K562 (cell line): ENCODE measurements around the gene ALOX12. TPM values are rescaled to one million over a fixed set of nuclear protein-coding genes. Genes with fewer than 3 reads are reported as not detected.

ENCODE experiments used
- ATAC-seq: fragments of 200-7000 bp; cut with Tn5 transposase; 3 replicates; pipeline ENCODE4 v1.9.1; 2020; ENCODE audit warnings: moderate library complexity
- BruUV-seq: library from RNA; stranded (reverse); fragments of 400-500 nt; replicated peaks from 2 replicates; lab custom pipeline; 2021; lab: Mats Ljungman, UMichigan
- CTCF ChIA-PET: fragments of 300-600 bp; formaldehyde crosslinking; extraction: SDS; loops from one replicate; lab custom pipeline; 2021; ENCODE audit warnings: low intra/inter-chr PET ratio; lab: Yijun Ruan, JAX
- POLR2A ChIA-PET: fragments of 300-600, 350-650 bp; sonication (Branson Sonifier 250); formaldehyde crosslinking; extraction: SDS; loops from one replicate; lab custom pipeline; 2021; ENCODE audit warnings: antibody characterized with exemption, inconsistent platforms; lab: Yijun Ruan, JAX
- DNase-seq, 4 experiments: peaks; one replicate each; pipeline versions ENCODE4 v3.0.0 to v3.0.0-alpha.2; 2011 to 2018; ENCODE audit warnings: low spot score in 3 of 4, mixed read lengths in 3 of 4; ENCODE audit errors: extremely low read depth in 1 of 4
- FAIRE-seq: peaks from 2 replicates; lab custom pipeline; 2011; peaks lifted over from hg19 to GRCh38; lab: Jason Lieb, UNC
- H2AFZ ChIP-seq: 2 replicates; pipeline ENCODE4 v1.6.0; 2011; ENCODE audit warnings: low read depth, low read length, control low read depth, inconsistent platforms
- H3K27ac ChIP-seq: fragments of 200-600 bp; 3 replicates; pipeline ENCODE4 v1.8.0; 2011; ENCODE audit warnings: low read depth, mild to moderate bottlenecking, control low read depth, inconsistent platforms, low read length, moderate library complexity, mixed read lengths; ENCODE audit errors: extremely low read depth
- H3K27me3 ChIP-seq, 2 experiments: fragments of 300-600 bp in 1 of 2; 2 replicates in 1 of 2; 3 replicates in 1 of 2; pipeline versions ENCODE4 v1.6.0 to v1.8.0; 2011; ENCODE audit warnings: inconsistent platforms in 2 of 2, low read length in 2 of 2, mild to moderate bottlenecking in 1 of 2, mixed read lengths in 1 of 2, moderate library complexity in 1 of 2; ENCODE audit not compliant: control insufficient read depth in 2 of 2, insufficient read depth in 2 of 2
- H3K36me3 ChIP-seq: fragments of 300-600 bp; 3 replicates; pipeline ENCODE4 v1.8.0; 2011; ENCODE audit warnings: mild to moderate bottlenecking, low read length, inconsistent platforms; ENCODE audit not compliant: control insufficient read depth, insufficient read depth
- H3K4me1 ChIP-seq, 2 experiments: fragments of 200-600 bp in 1 of 2; replicated peaks in 1 of 2; 2 replicates in 1 of 2; 3 replicates in 1 of 2; pipeline versions ENCODE4 v1.5.1 to v1.8.0; 2011; ENCODE audit warnings: inconsistent platforms in 2 of 2, low read length in 2 of 2, mild to moderate bottlenecking in 1 of 2, mixed read lengths in 1 of 2, moderate library complexity in 1 of 2; ENCODE audit not compliant: control insufficient read depth in 2 of 2, insufficient read depth in 2 of 2
- H3K4me2 ChIP-seq: 2 replicates; pipeline ENCODE4 v1.6.1; 2011; ENCODE audit warnings: low read length, control low read depth, inconsistent platforms, mixed read lengths; ENCODE audit not compliant: insufficient read depth
- H3K4me3 ChIP-seq: fragments of 200-600 bp; sonication (generic), shearing (Covaris generic); 2 replicates; pipeline ENCODE4 v1.5.1; 2016; ENCODE audit warnings: control low read depth, inconsistent platforms
- H3K79me2 ChIP-seq: fragments of 200-600 bp; 3 replicates; pipeline ENCODE4 v1.8.0; 2011; ENCODE audit warnings: low read length, inconsistent platforms; ENCODE audit not compliant: control insufficient read depth, insufficient read depth
- H3K9ac ChIP-seq, 2 experiments: 2 replicates each; pipeline versions ENCODE4 v1.6.0 to v1.6.1; 2011; ENCODE audit warnings: low read depth in 2 of 2, low read length in 2 of 2, control low read depth in 1 of 2, inconsistent platforms in 1 of 2, mild to moderate bottlenecking in 1 of 2, mixed read lengths in 1 of 2; ENCODE audit not compliant: insufficient read depth in 1 of 2
- H3K9me1 ChIP-seq: one replicate; pipeline ENCODE4 v1.6.0; 2011; ENCODE audit warnings: inconsistent platforms, mild to moderate bottlenecking, low read length, moderate library complexity; ENCODE audit not compliant: control insufficient read depth, insufficient read depth
- H3K9me3 ChIP-seq: replicated peaks from 2 replicates; pipeline ENCODE4 v1.5.1; 2011; ENCODE audit warnings: low read depth, low read length, inconsistent platforms; ENCODE audit not compliant: control insufficient read depth, insufficient read depth
- H4K20me1 ChIP-seq: replicated peaks from 2 replicates; pipeline ENCODE4 v1.6.1; 2011; ENCODE audit warnings: low read length, inconsistent platforms, mixed read lengths; ENCODE audit not compliant: control insufficient read depth, insufficient read depth
- CREM ChIP-seq: IDR thresholded peaks from 2 replicates; pipeline ENCODE4 v1.6.1; 2014; ENCODE audit warnings: antibody characterized with exemption, low read depth
- HDAC3 ChIP-seq: fragments of 450-650 bp; IDR thresholded peaks from 2 replicates; pipeline ENCODE4 v1.6.1; 2018; ENCODE audit warnings: borderline replicate concordance, mild to moderate bottlenecking, moderate library complexity; ENCODE audit not compliant: partially characterized antibody
- HDAC6 ChIP-seq: IDR thresholded peaks from 2 replicates; pipeline ENCODE4 v1.6.1; 2012; ENCODE audit warnings: low read depth, mild to moderate bottlenecking, control low read depth, inconsistent platforms, low read length, moderate library complexity
- NCOR1 ChIP-seq: fragments of 450-650 bp; IDR thresholded peaks from 2 replicates; pipeline ENCODE4 v1.6.1; 2016; ENCODE audit warnings: mild to moderate bottlenecking, moderate library complexity
- NFYB ChIP-seq: IDR thresholded peaks from 2 replicates; pipeline ENCODE4 v1.6.1; 2011; ENCODE audit warnings: mild to moderate bottlenecking, moderate library complexity; ENCODE audit not compliant: insufficient read length; ENCODE audit errors: extremely low read depth
- RBM17 ChIP-seq: fragments of 200-400 bp; formaldehyde crosslinking; IDR thresholded peaks from 2 replicates; pipeline ENCODE4 v1.6.1; 2017; ENCODE audit warnings: low read depth, mild to moderate bottlenecking, low read length, borderline replicate concordance
- RUNX1 ChIP-seq: sonication (generic); IDR thresholded peaks from 2 replicates; pipeline ENCODE4 v1.6.1; 2016; ENCODE audit warnings: antibody characterized with exemption, low read depth
- TEAD2 ChIP-seq: fragments of 450-650 bp; IDR thresholded peaks from 2 replicates; pipeline ENCODE4 v1.6.1; 2016; ENCODE audit warnings: missing genetic modification characterization, control low read depth, missing compliant biosample characterization
- TRIM28 ChIP-seq: fragments of 450-650 bp; IDR thresholded peaks from 2 replicates; pipeline ENCODE4 v1.6.1; 2017
- ZNF133 ChIP-seq: fragments of 250-450 bp; sonication (Bioruptor Pico); IDR thresholded peaks from 2 replicates; pipeline ENCODE4 v1.4.0; 2020; ENCODE audit warnings: mild to moderate bottlenecking
- ZNF311 ChIP-seq: fragments of 250-450 bp; sonication (Bioruptor Pico); IDR thresholded peaks from 2 replicates; pipeline ENCODE4 v1.4.0; 2020; ENCODE audit warnings: mild to moderate bottlenecking, moderate library complexity
- ZNF764 ChIP-seq: fragments of 250-450 bp; sonication (Bioruptor Pico); IDR thresholded peaks from 2 replicates; pipeline ENCODE4 v1.4.0; 2020; ENCODE audit warnings: low read depth, mild to moderate bottlenecking, moderate library complexity
- ZNF79 ChIP-seq: fragments of 250-450 bp; sonication (Bioruptor Pico); IDR thresholded peaks from 2 replicates; pipeline ENCODE4 v1.4.0; 2020; ENCODE audit warnings: low read depth, mild to moderate bottlenecking, moderate library complexity
- WGBS: fragments of 100-300 bp; shearing (Covaris generic); methylation state at CpG from one replicate; pipeline ENCODE4 v1.1.6; 2016; ENCODE audit warnings: low coverage, mixed read lengths; ENCODE audit not compliant: insufficient coverage; ENCODE audit errors: missing lambda C conversion rate; 5-methylcytosine and 5-hydroxymethylcytosine counted together
- in situ Hi-C: fragments of 300-500 bp; cut with MboI; formaldehyde crosslinking; loops from 4 replicates; pipeline ENCODE4 v1.15.0; 2018; ENCODE audit warnings: inconsistent platforms, mixed read lengths
- intact Hi-C: fragments of 100-400 bp; cut with micrococcal nuclease; formaldehyde crosslinking; loops from 2 replicates; pipeline ENCODE4 v1.14.2; 2022
- polyA plus RNA-seq, 8 experiments: library from polyadenylated mRNA; depleted of rRNA in 4 of 8; stranded (reverse) in 5 of 8; unstranded in 3 of 8; fragments of >200 nt; fragmentation: Nextera tagmentation in 2 of 8; fragmentation: Illumina TruSeq in 1 of 8; extraction: Ambion mirVana in 2 of 8; extraction: Trizol in 1 of 8; gene quantifications; 2 replicates each; pipeline versions ENCODE4 v1.2.1 to v1.2.3, GENCODE V29; 2011 to 2014; ENCODE audit warnings: inconsistent platforms in 1 of 8, missing spikeins in 1 of 8
- total RNA-seq, 7 experiments: library from RNA; depleted of rRNA in 6 of 7; stranded (reverse); fragments of >200 nt in 6 of 7; fragmentation: Illumina TruSeq in 2 of 7; extraction: Trizol in 2 of 7; gene quantifications; 2 replicates each; pipeline versions ENCODE4 v1.2.1 to v1.2.3, GENCODE V29; 2011 to 2021; ENCODE audit warnings: low replicate concordance in 1 of 7
- TF ChIP-seq, protein P1 (sequence below), 2 experiments: fragments of 250-450 bp in 1 of 2; fragments of 450-650 bp in 1 of 2; sonication (Bioruptor Pico) in 1 of 2; IDR thresholded peaks; 2 replicates each; pipeline versions ENCODE4 v1.6.1 to v1.8.0; 2016 to 2021; ENCODE audit warnings: mild to moderate bottlenecking in 2 of 2, moderate library complexity in 2 of 2, missing compliant biosample characterization in 1 of 2, missing genetic modification characterization in 1 of 2
- TF ChIP-seq, protein P2 (sequence below): fragments of 250-450 bp; sonication (Bioruptor Pico); IDR thresholded peaks from 2 replicates; pipeline ENCODE4 v1.8.0; 2022; ENCODE audit warnings: moderate library complexity, mild to moderate bottlenecking, inconsistent platforms
- TF ChIP-seq, protein P3 (sequence below), 2 experiments: fragments of 150-350 bp in 1 of 2; IDR thresholded peaks; 2 replicates each; pipeline ENCODE4 v1.6.1; 2012 to 2016; ENCODE audit warnings: low read depth in 2 of 2, low read length in 2 of 2, mild to moderate bottlenecking in 1 of 2, moderate library complexity in 1 of 2

ALOX12 gene
- total and polyA plus RNA-seq, 9 of the 15 experiments (the other 6 are each of a cell fraction or from before 2014, with no cell fraction given): 0.09 to 1.1 (median 0.47) TPM; not detected in 1

- no peak for TF ChIP-seq NFYB
- TF ChIP-seq, protein P1, sequence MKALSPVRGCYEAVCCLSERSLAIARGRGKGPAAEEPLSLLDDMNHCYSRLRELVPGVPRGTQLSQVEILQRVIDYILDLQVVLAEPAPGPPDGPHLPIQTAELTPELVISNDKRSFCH (CRISPR knock-in tag; IDR thresholded peaks at IDR 0.05): no peak
- TF ChIP-seq, protein P1 (tag; IDR thresholded peaks at IDR 0.05): no peak
- TF ChIP-seq HDAC6: no peak
- TF ChIP-seq NCOR1: no peak
- no peak for TF ChIP-seq TEAD2 (tag)
- TF ChIP-seq, protein P2, sequence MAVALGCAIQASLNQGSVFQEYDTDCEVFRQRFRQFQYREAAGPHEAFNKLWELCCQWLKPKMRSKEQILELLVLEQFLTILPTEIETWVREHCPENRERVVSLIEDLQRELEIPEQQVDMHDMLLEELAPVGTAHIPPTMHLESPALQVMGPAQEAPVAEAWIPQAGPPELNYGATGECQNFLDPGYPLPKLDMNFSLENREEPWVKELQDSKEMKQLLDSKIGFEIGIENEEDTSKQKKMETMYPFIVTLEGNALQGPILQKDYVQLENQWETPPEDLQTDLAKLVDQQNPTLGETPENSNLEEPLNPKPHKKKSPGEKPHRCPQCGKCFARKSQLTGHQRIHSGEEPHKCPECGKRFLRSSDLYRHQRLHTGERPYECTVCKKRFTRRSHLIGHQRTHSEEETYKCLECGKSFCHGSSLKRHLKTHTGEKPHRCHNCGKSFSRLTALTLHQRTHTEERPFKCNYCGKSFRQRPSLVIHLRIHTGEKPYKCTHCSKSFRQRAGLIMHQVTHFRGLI: no peak
Measured at GRCh38 chr17:6981426-6981825, 14.4 kb upstream of the ALOX12 start (continued).

- FAIRE-seq (no peak), DNase-seq (no peak), ATAC-seq (no peak)
- POLR2A ChIA-PET: interaction anchor here (1.0 to 1.3 kb wide), 2 partner anchors 10 to 45 kb away, joined by 3 to 6 read pairs; partner anchors contain the start of gene ALOX12
- Histone ChIP-seq H4K20me1 (no peaks in the 10 kb centered on the region), H3K79me2 (no peaks in the 10 kb centered on the region), H3K4me3 (no peak overlapping the region), H3K9ac (no peak overlapping the region), H3K4me1 (no peaks in the 10 kb centered on the region; a peak in 2 of 5 replicates), H2AFZ (peak overlapping the region; percentile 39; the same call in 1 of the 2 replicates), H3K9me3 (no peaks in the 10 kb centered on the region), H3K27ac (no peak overlapping the region), H3K9me1 (no peaks in the 10 kb centered on the region), H3K36me3 (no peaks in the 10 kb centered on the region), H3K27me3 (no peaks in the 10 kb centered on the region), H3K4me2 (no peak overlapping the region)
- no TSS peak for BruUV-seq
- CTCF ChIA-PET: no interaction called here
- WGBS: 70% methylated on average over 3 of the region's 4 CpGs
- intact Hi-C loops (no loop called here), in situ Hi-C loops (no loop called here)
- TF ChIP-seq ZNF79 (CRISPR knock-in tag) (no peak), HDAC3 (no peak), TRIM28 (no peak), ZNF764 (no peak), ZNF133 (CRISPR knock-in tag) (no peak), RBM17 (no peak), RUNX1 (no peak), ZNF311 (no peak), CREM (no peak)
- TF ChIP-seq, protein P3, sequence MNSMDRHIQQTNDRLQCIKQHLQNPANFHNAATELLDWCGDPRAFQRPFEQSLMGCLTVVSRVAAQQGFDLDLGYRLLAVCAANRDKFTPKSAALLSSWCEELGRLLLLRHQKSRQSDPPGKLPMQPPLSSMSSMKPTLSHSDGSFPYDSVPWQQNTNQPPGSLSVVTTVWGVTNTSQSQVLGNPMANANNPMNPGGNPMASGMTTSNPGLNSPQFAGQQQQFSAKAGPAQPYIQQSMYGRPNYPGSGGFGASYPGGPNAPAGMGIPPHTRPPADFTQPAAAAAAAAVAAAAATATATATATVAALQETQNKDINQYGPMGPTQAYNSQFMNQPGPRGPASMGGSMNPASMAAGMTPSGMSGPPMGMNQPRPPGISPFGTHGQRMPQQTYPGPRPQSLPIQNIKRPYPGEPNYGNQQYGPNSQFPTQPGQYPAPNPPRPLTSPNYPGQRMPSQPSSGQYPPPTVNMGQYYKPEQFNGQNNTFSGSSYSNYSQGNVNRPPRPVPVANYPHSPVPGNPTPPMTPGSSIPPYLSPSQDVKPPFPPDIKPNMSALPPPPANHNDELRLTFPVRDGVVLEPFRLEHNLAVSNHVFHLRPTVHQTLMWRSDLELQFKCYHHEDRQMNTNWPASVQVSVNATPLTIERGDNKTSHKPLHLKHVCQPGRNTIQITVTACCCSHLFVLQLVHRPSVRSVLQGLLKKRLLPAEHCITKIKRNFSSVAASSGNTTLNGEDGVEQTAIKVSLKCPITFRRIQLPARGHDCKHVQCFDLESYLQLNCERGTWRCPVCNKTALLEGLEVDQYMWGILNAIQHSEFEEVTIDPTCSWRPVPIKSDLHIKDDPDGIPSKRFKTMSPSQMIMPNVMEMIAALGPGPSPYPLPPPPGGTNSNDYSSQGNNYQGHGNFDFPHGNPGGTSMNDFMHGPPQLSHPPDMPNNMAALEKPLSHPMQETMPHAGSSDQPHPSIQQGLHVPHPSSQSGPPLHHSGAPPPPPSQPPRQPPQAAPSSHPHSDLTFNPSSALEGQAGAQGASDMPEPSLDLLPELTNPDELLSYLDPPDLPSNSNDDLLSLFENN (IDR thresholded peaks at IDR 0.05; ENCODE audit: low read depth in 2 of 2, low read length in 2 of 2): no peak
Measured at GRCh38 chr17:6985266-6985665, 10.6 kb upstream of the ALOX12 start.
